ENCODE results near the gene NELFA.

DNA sequence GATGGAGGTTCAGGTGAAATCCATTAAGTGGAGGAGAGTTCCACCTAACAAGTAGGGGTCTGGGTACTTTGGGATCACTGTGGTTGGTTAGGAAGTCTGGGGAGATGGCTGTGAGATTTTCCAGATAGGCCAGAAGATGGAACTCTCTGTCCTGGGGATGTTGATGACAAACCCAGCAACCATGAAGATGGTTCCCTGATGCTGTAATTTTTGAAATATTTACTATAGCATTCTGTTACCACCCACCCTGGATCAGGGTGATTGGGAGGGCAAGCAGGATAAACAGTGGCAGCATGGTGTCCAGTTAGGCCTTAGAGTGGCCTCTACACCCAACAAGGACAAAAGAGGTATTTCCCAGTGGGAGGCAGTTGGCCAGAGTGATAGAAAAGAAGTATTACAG lies 15.9 kb upstream of the NELFA start:
- TF ChIP-seq EZH2 (IDR thresholded peaks at IDR 0.05) (no peak), POLR2AphosphoS5 (IDR thresholded peaks at IDR 0.05; ENCODE audit: borderline replicate concordance, low read depth, low read length) (no peak)

All from SK-N-MC (cell line).